Measurements from ENCODE around the gene PLXNA1.

The PLXNA1 gene

DNA sequence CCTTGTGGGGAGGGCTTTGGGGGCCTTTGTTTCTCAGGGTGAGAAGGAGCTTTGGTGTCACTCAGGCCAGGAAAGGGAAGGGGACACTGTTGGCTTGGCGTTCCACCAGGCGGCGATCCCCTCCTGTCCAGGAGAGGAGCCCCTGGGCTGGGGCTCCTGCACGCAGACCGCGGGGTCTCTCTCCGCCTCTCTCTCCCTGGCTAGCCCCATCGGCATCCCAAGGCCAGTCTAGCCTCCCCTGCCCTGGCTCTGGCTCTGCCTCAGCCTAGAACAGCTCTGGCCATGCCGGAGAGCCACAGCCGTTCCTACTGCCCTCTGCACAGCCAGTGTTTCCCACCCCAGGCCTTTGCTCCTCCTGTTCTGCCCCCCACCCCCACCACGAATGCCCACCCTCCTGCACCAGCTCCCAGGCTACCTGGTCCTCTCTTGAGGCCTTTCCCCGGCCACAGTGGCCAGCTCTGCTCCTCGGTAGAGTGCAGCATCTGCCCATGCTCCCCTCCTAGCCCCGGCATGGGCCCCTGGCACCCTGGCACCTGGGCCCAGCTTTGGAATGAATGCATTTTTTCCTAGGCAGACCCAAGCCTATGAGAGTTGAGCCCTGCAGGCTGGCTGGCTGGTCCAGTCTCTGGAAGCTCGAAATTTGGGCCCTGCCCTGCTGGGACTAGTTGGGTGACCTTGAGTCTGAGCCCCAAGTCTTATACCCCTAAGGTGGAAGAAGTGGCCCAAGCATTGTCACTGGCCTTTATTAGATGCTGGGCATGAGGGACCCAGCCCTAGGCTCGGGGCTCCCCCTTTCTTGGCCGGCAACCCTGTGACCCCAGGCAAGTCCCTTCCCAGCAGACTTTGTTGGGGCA is 2.4 kb downstream of the PLXNA1 start:
- in situ Hi-C loops (cut with MboI; ENCODE audit: low sequenced_read_pairs): no loop called here

DNA sequence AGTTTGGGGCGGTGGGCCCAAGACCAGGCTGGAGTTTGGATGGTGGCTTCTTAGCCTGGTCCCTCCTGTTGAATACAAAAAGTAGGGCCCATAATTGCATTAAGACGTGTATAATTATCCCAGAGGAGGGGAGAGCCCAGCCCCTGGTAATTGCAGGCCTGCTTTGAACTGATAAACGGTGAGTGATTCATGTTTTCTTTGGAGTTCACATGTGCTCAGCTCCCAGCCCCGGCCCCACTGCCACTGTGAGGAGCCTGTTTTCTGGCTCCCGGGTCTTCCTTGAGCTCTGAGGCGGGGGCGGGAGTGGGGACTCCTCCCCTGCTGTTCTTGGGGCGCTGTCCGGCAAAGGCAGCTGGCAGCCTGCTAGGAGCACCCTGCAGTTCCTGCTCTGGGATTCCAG is 3.1 kb downstream of the PLXNA1 start:
- in situ Hi-C loops (cut with MboI; ENCODE audit: low sequenced_read_pairs): no loop called here

DNA sequence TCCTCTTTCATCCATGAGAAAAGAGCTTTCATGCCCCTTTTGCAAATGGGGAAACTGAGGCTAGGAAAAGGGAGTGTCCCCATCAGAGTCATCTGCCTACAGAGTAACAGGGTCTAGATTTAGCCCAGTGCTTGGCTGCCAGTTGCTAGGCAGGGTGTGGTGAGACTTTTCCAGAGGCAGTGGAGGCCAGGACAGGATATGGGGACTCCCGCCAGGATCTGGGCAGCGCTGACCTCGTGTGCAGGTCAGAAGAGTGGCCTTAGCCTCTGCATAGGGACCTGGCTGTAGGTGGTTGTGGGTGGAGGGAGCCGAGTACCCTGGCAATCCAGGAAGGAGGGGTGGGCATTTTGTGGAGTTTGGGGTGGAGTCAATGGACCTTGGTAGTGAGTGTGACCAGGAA is 4.2 kb downstream of the PLXNA1 start:
- in situ Hi-C loops (cut with MboI; ENCODE audit: low sequenced_read_pairs): no loop called here

DNA sequence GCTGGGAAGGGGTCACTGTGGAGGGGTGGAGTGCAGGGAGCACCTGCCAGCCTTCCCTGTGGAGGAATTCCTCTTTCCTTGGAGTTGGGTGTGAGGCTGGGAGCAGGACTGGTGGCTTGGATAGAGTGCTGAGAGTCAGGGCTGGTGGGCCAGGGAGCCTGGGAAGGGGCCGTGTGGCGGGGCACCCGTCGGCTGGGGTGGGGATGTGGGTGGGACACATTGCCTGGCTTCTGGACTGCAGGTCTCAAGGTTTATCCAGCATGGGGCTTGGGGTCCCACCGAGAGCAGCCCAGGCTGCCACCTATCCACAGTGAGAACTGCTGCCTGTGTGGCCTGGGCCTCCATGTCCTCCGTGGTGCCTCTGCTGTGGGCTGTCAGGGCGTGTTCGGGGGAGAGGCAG is 4.7 kb downstream of the PLXNA1 start:
- in situ Hi-C loops (cut with MboI; ENCODE audit: low sequenced_read_pairs): no loop called here

DNA sequence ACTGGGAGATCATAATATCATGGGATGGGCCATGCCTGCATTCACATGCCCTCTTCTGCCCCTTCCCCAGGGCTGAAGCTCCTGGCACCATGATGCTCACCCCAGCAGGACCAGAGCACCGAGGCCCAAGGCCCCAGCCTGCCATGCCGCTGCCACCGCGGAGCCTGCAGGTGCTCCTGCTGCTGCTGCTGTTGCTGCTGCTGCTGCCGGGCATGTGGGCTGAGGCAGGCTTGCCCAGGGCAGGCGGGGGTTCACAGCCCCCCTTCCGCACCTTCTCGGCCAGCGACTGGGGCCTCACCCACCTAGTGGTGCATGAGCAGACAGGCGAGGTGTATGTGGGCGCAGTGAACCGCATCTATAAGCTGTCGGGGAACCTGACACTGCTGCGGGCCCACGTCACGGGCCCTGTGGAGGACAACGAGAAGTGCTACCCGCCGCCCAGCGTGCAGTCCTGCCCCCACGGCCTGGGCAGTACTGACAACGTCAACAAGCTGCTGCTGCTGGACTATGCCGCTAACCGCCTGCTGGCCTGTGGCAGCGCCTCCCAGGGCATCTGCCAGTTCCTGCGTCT is 5.6 kb downstream of the PLXNA1 start:
- in situ Hi-C loops (cut with MboI; ENCODE audit: low sequenced_read_pairs): no loop called here

DNA sequence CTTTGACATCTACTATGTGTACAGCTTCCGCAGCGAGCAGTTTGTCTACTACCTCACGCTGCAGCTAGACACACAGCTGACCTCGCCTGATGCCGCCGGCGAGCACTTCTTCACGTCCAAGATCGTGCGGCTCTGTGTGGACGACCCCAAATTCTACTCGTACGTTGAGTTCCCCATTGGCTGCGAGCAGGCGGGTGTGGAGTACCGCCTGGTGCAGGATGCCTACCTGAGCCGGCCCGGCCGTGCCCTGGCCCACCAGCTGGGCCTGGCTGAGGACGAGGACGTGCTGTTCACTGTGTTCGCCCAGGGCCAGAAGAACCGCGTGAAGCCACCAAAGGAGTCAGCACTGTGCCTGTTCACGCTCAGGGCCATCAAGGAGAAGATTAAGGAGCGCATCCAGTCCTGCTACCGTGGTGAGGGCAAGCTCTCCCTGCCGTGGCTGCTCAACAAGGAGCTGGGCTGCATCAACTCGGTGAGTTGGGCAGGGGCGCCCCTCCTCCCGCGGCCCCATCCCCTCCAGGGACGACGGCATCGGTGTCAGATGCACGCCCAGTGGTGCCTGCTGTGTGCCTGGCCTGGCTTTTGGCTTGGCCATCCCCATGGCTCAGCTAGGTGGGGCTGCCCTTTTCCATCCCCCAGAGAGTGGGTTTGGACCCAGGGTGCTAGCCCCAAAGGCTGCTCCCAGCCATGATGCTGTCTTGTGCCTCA is 6.6 kb downstream of the PLXNA1 start:
- in situ Hi-C loops (cut with MboI; ENCODE audit: low sequenced_read_pairs): no loop called here

DNA sequence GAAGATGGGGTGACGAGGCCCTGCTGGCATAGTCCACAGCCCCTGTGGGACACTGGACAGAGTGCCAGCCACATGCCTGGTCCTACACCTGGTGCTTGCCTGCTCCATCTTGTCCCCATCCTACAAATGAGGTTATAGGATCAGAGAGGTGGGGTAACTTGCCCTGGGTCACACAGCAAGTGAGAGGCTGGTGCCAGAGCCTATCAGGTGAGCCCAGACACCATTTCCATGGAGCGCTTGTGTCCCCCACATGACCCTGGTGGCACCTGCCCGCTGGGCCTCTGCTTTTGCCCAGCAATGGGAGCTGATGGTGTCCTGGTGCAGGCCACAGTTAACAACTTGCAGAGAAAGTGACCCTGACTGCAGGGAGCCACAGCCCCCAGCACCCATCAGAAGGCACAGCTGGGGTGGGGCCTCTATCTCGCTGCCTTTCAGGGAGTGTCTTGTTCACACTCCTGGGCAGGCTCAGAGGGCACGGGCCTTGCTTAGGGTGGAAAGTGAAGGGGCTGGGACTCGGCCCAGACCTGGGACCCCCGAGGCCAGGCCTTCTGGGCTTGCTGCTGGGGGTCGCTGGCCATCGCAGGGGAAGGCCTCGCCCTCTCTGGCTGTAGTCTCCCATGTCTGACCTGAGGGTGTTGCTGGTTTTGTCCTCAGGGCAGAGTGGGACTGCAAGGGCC is 7.2 kb downstream of the PLXNA1 start:
- in situ Hi-C loops (cut with MboI; ENCODE audit: low sequenced_read_pairs): no loop called here

DNA sequence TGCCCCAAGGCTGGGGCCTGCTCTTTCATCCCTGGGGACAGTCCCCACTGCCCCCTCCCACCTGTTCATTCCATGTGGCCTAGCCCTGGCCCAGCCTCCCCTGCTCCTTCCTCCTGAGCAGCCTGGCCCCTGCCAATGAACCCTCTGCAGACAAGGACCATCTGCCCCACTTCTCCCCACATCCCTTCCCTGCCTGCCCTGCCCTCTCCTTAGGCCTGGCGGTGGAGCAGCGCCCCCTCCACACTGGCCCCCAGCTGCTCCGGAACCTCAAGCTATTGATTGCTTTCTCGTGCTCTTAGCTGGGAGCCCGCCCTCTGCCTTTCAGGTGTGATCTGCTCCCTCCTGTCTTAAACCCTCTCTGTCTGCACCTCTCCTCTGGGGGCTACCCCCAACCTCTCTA is 8.0 kb downstream of the PLXNA1 start:
- in situ Hi-C loops (cut with MboI; ENCODE audit: low sequenced_read_pairs): no loop called here

DNA sequence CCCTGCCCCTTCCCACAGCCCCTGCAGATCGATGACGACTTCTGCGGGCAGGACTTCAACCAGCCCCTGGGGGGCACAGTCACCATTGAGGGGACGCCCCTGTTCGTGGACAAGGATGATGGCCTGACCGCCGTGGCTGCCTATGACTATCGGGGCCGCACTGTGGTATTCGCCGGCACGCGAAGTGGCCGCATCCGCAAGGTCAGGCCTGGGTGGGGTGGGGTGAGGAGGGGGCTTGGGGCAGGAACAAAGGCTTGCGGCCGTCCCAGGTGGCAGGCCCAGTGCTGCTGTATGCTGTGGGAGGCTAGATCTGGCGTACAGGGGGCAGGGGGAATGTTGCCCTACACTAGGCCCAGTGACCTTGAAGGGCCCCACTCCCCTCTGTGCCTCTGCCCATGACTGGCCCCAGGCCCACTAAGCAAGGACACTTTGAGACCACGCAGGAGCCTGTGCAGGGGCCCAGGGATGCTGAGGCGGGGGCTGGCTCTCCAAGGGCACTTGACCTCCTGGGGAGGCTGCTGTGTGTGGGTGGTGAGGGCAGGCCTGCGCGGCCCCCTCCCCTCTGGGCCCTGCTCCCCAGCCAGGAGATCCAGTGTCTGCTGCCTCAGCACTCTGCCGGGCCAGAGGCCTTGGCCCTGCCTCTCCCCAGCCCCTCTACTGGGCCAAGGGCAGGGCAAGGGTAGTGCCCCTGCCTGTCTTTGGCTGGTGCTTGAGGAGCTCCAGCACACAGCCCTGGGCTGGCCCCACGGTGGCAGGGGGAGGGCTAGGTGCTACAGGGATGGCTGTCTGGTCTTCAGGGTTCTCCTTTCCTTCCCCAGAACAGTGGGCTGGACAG is 8.7 kb downstream of the PLXNA1 start:
- in situ Hi-C loops (cut with MboI; ENCODE audit: low sequenced_read_pairs): no loop called here

DNA sequence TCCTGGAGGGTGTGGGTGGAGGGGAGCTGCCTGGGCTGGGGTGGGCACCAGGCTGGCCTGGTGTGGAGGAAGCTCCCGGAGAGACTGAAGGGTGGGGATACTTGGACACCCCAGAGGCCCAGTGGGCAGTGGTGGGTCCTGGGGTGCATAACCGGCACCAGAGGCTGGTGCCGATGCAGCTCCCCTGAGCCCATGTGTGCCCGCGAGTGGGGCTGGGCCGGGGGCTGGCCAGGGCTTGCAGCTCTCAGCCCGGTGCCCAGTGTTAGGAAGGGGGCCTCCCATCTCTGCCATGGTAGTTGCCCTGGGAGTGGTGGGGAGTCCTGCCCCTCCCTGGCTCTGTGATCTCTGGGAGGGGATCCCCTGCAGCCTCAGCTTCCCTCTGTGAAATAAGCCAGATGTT is 9.3 kb downstream of the PLXNA1 start:
- in situ Hi-C loops (cut with MboI; ENCODE audit: low sequenced_read_pairs): no loop called here

DNA sequence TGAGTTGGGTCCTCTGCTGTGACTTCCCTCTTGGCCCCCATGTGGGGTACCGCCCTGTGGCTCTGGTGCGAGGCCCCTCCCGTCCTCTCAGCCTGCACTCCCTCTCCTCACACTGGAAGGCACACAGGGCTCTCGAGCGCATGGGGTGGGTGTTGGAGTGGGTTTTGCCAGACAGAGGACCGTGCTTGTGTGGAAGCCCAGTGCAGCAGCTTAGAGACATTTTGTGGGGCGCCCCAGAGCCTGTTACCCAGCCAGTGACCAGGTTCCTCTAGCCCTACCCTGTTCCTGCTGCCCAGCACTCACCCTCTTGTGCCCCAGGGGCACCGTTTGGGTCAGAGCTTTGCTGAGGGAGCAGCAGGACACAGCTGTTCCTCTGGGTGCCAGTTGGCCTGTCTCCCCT is 9.9 kb downstream of the PLXNA1 start:
- in situ Hi-C loops (cut with MboI; ENCODE audit: low sequenced_read_pairs): no loop called here

DNA sequence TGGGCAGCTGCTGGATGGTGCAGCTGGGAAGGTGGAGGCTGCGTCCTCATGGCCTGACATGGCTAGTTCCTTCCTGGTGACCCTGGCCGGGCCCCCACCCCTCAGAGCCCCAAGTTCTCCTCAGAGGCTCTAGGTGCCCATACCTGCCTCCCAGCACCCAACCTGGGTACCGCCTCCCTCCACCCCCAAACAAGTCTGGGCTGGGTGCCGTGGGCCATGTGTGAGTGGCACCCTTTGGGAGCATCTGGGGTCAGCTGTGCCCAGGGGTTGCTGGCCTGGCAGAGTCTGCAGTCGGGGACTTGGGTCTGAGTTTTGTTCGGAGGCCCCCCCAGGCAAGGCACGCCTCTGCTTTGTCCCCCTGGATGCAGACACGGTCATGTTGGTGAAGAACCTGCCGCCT is 10.5 kb downstream of the PLXNA1 start:
- in situ Hi-C loops (cut with MboI; ENCODE audit: low sequenced_read_pairs): no loop called here

DNA sequence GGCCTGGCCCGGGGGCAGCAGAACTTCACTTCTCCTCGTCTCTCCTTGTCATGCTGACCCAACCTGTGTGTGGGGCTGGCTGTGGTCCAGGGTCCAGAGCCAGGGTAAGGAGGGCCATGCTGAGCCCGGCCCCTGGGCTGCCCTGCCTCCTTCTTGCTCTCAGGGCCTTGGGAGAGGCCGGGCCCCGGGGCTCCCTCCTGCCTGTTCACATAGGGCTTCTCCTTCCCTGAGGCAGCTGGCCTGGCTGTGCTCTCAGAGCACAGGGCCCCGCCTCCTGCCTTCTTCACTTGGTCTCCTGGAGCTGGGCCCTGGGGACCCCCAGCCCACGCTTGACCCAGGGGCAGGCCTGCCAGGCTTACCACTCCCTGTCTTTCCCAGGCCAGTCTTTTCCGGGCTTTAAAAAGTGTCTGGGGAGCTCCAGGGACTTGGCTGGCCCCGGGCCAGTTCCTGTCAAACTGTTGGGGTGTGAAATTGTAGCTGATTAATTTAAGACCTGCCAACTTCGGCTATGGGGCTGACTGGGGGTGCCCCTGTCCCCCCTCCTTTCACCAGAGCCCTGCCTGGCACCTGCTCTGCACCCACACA is 11.8 kb downstream of the PLXNA1 start:
- in situ Hi-C loops (cut with MboI; ENCODE audit: low sequenced_read_pairs): no loop called here

DNA sequence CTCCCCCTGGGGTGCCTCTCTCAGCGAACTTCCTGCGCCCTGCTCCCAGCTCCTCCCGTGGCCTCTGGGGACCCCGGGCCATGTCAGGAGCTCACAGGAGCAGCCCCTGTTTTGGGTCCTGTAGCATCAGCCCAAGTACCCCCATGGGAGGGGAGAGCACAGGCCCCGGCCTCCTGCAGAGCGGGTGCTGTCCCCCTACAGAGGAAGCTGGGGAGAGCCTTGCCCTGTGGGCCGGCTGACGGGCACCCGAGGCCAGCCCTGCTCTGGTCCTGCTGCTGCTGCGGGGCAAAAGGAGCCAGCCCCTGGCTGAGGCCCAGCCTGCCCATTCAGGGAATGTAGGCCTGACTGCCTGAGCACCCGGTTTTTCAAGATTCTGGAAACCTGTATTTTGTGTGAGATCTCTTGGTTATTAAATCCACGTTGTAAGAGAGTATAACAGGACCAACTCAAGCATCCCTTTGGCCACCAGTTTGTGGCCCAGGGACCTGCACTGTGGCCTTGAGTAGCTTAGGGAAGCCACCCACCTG is 12.4 kb downstream of the PLXNA1 start:
- in situ Hi-C loops (cut with MboI; ENCODE audit: low sequenced_read_pairs): no loop called here

DNA sequence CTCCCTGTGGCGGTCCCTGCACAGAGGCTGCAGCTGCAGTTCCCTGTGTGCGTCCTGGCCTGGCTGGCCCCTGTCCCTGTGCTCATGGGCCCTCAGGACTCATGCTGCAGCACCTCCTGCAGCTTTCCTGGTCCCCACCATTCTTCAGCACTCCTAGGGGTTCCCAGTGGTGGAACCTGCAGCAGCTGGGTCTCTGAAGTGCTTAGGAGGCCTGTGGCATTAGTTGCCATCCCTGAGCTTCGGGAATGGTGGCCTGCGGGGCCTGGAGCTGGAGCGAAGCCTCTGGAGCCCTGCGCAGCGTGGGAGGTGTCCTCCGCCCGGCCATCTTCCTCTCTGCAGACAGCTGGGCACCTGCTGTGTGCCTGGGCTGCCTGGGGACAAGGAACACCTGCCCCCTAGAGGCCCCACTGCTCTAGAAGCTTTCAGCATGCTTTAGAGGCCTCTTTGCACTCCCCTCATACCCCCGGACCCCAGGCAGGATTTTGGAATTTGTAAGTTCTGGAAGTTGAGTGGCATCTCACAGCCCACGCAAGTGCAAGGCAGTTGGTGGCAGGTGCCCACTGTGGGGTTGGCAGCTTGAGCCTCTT is 13.1 kb downstream of the PLXNA1 start:
- in situ Hi-C loops (cut with MboI; ENCODE audit: low sequenced_read_pairs): no loop called here

DNA sequence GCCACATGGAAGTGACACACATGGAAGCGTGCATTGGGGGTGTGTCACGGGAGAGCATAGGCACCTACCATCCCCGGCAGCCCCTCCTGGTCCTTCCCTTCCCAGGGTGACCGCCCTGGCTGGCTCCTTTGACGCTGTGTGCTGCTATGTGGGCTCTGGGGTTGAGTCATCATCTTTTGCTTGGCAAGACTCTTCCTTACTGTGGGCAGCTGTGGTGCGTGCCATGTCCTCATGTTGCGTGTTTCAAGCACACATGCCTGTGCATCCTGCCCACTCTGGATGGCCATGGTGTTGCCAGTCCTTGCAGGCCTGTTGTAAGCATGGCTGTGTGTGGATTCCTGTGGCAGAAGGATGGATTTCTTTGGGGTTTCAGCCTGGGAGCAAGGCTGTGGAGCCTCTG is 14.0 kb downstream of the PLXNA1 start:
- in situ Hi-C loops (cut with MboI; ENCODE audit: low sequenced_read_pairs): no loop called here

DNA sequence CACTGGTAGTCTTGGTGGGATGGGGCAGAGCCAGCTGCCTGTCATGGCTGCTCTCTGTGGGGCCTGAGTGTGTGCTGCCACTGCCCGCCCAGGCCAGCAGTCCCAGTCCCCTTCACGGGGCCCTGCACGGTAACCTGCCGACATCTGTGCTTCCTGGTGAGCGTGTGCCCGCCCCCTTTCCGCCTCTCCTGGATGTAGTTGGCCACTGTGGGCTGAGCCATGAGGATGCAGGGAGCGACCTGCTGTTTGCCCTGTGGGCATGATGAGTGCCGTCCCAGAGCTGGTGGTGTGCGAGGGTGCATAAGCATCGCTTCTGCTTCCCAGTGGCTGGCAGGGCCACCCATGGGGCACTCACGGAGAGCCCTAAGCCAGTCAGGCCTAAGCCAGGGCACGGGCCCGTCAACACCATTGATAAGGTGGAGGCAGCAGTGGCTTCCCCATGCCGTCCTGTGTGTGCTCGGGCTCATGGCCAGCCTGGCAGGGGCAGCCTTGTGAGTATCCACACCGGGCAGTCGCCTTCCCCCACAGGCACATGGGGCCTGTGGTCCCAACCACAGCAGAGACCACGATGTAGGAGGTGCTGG is 14.6 kb downstream of the PLXNA1 start:
- in situ Hi-C loops (cut with MboI; ENCODE audit: low sequenced_read_pairs): no loop called here

DNA sequence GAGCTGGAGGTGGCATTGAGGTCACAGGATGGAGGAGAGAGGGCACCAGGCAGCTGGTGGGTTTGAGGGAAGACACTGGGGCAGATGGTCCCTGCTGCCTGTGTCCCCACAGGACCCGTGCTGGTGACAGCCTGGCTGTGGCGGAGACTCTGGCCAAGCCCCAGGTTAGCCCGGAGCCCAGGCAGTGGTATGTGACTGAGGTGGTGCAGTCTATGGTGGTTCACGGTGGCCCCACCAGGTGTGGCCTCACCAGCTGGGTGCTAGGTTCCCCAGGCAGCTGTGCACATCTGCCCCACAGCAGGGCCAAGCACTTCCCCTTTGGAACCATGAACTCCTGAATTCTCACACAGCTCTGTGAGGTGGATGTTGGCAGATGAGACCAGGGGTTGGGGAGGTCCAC is 15.4 kb downstream of the PLXNA1 start:
- in situ Hi-C loops (cut with MboI; ENCODE audit: low sequenced_read_pairs): no loop called here

DNA sequence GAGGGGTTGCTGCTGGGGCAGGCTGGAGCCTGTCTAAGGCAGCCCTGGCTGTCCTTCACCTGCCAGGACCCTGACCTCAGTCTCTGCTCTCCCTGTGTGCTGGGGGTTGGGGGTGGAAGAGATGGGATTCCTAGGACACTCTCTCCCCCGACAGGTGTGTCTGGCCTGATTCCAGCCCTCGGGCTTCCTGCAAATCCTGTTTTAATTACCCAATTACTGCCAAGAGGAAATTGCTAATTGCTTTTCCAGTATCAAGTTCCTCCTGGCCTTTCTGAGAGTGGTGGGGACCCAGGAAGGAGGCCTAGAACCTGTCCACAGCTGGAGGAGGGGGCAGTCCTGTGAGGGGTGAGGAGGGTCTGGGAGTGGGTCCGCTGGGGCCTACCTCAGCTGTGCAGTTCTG is 15.8 kb downstream of the PLXNA1 start:
- in situ Hi-C loops (cut with MboI; ENCODE audit: low sequenced_read_pairs): no loop called here

Measured in HL-60/S4 (cell line).